Measurements from ENCODE around the gene STOM.

DNA sequence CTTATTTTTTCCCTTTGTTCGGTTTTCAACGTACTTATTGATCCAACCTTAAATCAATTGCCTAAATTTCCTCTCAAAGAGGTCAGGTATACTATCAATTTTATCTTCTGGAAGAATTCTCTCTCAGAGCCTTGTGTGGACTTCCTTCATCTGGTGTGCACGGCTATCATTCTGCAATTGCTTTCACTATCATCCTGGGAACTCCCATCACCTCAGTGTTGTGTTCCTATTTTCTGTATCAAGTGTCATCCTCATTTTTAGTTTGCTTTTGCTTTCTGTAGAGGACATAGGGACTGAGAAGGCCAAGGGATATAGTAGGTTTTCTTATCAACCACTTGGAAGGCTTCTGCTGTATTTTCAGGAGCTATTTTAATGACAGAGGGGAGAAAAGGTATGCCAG is 11.3 kb downstream of the STOM start:
- TF ChIP-seq CTCF (IDR thresholded peaks at IDR 0.05; ENCODE audit: low read length) (no peak), EZH2phosphoT487 (IDR thresholded peaks at IDR 0.05; ENCODE audit: low read length) (no peak)

Data from MM.1S (cell line).